MM.1S (cell line): ENCODE measurements around the gene AGK.

Source experiments
- DNase-seq: peaks from one replicate; pipeline ENCODE4 v3.0.0-alpha.2; 2015
- H2AFZ ChIP-seq: fragments of 300-600 bp; sonication (generic); 2 replicates; pipeline ENCODE4 v1.6.0; 2016; ENCODE audit warnings: antibody characterized with exemption, low read length
- H3F3A ChIP-seq: fragments of 300-600 bp; sonication (generic); 2 replicates; pipeline ENCODE4 v1.6.1; 2016; ENCODE audit warnings: mild to moderate bottlenecking, antibody characterized with exemption, low read length, moderate library complexity, mixed read lengths; ENCODE audit not compliant: insufficient read depth
- H3K27ac ChIP-seq: fragments of 300-600 bp; sonication (generic); 2 replicates; pipeline ENCODE4 v1.5.1; 2016; ENCODE audit warnings: mild to moderate bottlenecking, low read length
- H3K27me3 ChIP-seq: fragments of 300-600 bp; sonication (generic); replicated peaks from 2 replicates; pipeline ENCODE4 v1.6.0; 2016; ENCODE audit warnings: low read length; ENCODE audit not compliant: insufficient read depth
- H3K36me3 ChIP-seq: fragments of 300-600 bp; sonication (generic); replicated peaks from 2 replicates; pipeline ENCODE4 v1.6.1; 2016; ENCODE audit warnings: mild to moderate bottlenecking, low read length, mixed read lengths; ENCODE audit not compliant: insufficient read depth
- H3K4me1 ChIP-seq: fragments of 300-600 bp; sonication (generic); 2 replicates; pipeline ENCODE4 v1.6.1; 2016; ENCODE audit warnings: low read length, mixed read lengths
- H3K4me2 ChIP-seq: fragments of 300-600 bp; sonication (generic); 2 replicates; pipeline ENCODE4 v1.6.0; 2016; ENCODE audit warnings: low read depth, low read length
- H3K4me3 ChIP-seq: fragments of 300-600 bp; sonication (generic); 2 replicates; pipeline ENCODE4 v1.5.1; 2016; ENCODE audit warnings: low read length, mixed read lengths
- H3K79me2 ChIP-seq: fragments of 300-600 bp; sonication (generic); 2 replicates; pipeline ENCODE4 v1.6.1; 2016; ENCODE audit warnings: mixed run types, low read length, mixed read lengths
- H3K9ac ChIP-seq: fragments of 300-600 bp; sonication (generic); 2 replicates; pipeline ENCODE4 v1.6.1; 2016; ENCODE audit warnings: low read length, mixed read lengths
- H3K9me2 ChIP-seq: fragments of 300-600 bp; sonication (generic); replicated peaks from 2 replicates; pipeline ENCODE4 v1.6.1; 2016; ENCODE audit warnings: mild to moderate bottlenecking, low read length, mixed read lengths; ENCODE audit not compliant: insufficient read depth
- H3K9me3 ChIP-seq: fragments of 300-600 bp; sonication (generic); replicated peaks from 2 replicates; pipeline ENCODE4 v1.6.1; 2016; ENCODE audit warnings: mild to moderate bottlenecking, low read length, mixed read lengths; ENCODE audit not compliant: insufficient read depth
- H4K20me1 ChIP-seq: fragments of 300-600 bp; sonication (generic); 2 replicates; pipeline ENCODE4 v1.6.1; 2016; ENCODE audit warnings: mild to moderate bottlenecking, low read length, moderate library complexity, mixed read lengths; ENCODE audit not compliant: insufficient read depth
- EZH2 ChIP-seq: fragments of 300-600 bp; sonication (generic); optimal IDR thresholded peaks from 2 replicates; pipeline ENCODE3; 2017; ENCODE audit warnings: low read depth, mild to moderate bottlenecking, antibody characterized with exemption, low read length, mixed read lengths
- EZH2phosphoT487 ChIP-seq: fragments of 300-600 bp; sonication (generic); IDR thresholded peaks from 2 replicates; pipeline ENCODE4 v1.6.1; 2018; ENCODE audit warnings: antibody characterized with exemption, low read length
- TF ChIP-seq, protein P1 (sequence below): fragments of 300-600 bp; sonication (generic); IDR thresholded peaks from 2 replicates; pipeline ENCODE4 v1.5.1; 2016; ENCODE audit warnings: antibody characterized with exemption, low read length, mixed read lengths

AGK gene

GRCh38 chr7:141651417-141651816, 100.2 kb downstream of the AGK start:
- Histone ChIP-seq H3K4me1 (no peaks in the 10 kb centered on the region), H3K27ac (no peak overlapping the region), H2AFZ (no peak overlapping the region), H3K27me3 (no peaks in the 10 kb centered on the region), H3K4me3 (no peak overlapping the region), H3K79me2 (no peaks in the 10 kb centered on the region), H4K20me1 (no peaks in the 10 kb centered on the region), H3K9me2 (no peaks in the 10 kb centered on the region), H3K9ac (no peak overlapping the region), H3K4me2 (no peak overlapping the region), H3K9me3 (no peaks in the 10 kb centered on the region), H3F3A (no peaks in the 10 kb centered on the region; the same call in 1 of the 2 replicates), H3K36me3 (no peaks in the 10 kb centered on the region; the same call in 1 of the 2 replicates)
- TF ChIP-seq EZH2phosphoT487, result no peak
- TF ChIP-seq, protein P1, sequence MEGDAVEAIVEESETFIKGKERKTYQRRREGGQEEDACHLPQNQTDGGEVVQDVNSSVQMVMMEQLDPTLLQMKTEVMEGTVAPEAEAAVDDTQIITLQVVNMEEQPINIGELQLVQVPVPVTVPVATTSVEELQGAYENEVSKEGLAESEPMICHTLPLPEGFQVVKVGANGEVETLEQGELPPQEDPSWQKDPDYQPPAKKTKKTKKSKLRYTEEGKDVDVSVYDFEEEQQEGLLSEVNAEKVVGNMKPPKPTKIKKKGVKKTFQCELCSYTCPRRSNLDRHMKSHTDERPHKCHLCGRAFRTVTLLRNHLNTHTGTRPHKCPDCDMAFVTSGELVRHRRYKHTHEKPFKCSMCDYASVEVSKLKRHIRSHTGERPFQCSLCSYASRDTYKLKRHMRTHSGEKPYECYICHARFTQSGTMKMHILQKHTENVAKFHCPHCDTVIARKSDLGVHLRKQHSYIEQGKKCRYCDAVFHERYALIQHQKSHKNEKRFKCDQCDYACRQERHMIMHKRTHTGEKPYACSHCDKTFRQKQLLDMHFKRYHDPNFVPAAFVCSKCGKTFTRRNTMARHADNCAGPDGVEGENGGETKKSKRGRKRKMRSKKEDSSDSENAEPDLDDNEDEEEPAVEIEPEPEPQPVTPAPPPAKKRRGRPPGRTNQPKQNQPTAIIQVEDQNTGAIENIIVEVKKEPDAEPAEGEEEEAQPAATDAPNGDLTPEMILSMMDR, result no peak
- no peak for DNase-seq

DNA sequence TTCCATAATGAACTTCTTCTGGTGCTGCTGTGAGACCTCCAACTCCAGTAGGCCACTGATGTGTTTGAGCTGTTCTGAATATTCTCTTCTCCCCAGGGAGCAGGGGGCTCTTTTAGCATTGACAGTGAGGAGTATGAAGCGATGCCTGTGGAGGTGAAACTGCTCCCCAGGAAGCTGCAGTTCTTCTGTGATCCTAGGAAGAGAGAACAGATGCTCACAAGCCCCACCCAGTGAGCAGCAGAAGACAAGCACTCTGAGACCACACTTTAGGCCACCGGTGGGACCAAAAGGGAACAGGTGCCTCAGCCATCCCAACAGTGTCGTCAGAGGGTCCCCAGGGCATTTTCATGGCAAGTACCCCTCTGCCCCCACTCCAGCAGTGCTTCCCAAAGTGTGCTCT, 101.5 kb downstream of the AGK start:
- DNase-seq, result no peak

DNA sequence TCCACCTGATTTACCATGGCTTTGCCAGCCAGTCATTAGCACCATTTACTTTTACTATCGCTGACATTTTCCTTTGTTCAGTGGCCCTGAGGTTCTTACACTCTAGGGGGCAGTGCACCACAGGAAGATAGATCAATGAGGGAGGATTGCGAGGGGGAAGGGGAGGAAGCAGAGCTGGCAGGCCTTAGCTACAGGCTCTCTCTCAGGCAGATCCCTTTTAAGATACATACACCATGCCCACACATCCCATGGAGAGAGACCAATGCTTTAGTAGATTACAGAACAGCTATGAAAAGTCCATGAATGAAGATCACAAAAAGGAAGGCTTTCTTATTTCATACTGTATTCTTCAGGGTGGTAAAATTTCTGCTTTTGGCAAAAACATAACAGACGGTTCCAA, 103.3 kb downstream of the AGK start:
- no peaks in the 10 kb centered on the region for H3F3A ChIP-seq
- no peak overlapping the region for H3K4me3 ChIP-seq
- no peaks in the 10 kb centered on the region for H3K9me3 ChIP-seq
- peak; percentile 69 for DNase-seq
- H3K9ac ChIP-seq, result no peak overlapping the region
- H3K4me2 ChIP-seq, result no peak overlapping the region
- 0 out of 2 replicates have a peak, but pooled peaks cover under 1% of the 10 kb centered on the region for H3K4me1 ChIP-seq
- no peak for TF ChIP-seq EZH2
- TF ChIP-seq, protein P1, result peak; percentile 83
- no peaks in the 10 kb centered on the region for H3K9me2 ChIP-seq
- H3K36me3 ChIP-seq, result no peaks in the 10 kb centered on the region; the same call in 1 of the 2 replicates
- H3K79me2 ChIP-seq, result no peaks in the 10 kb centered on the region
- H3K27ac ChIP-seq, result no peak overlapping the region
- H3K27me3 ChIP-seq, result no peaks in the 10 kb centered on the region
- H4K20me1 ChIP-seq, result no peaks in the 10 kb centered on the region
- H2AFZ ChIP-seq, result no peak overlapping the region

More for the DNA sequence above, 101.5 kb downstream of the AGK start:
- Histone ChIP-seq H3K9me2 (no peaks in the 10 kb centered on the region), H3K9ac (no peak overlapping the region), H3K4me3 (no peak overlapping the region), H2AFZ (no peak overlapping the region), H3K27ac (no peak overlapping the region), H3K9me3 (no peaks in the 10 kb centered on the region), H4K20me1 (no peaks in the 10 kb centered on the region), H3K36me3 (no peaks in the 10 kb centered on the region; the same call in 1 of the 2 replicates), H3K27me3 (no peaks in the 10 kb centered on the region), H3F3A (no peaks in the 10 kb centered on the region; the same call in 1 of the 2 replicates), H3K79me2 (no peaks in the 10 kb centered on the region), H3K4me2 (no peak overlapping the region), H3K4me1 (no peaks in the 10 kb centered on the region)
- no peak for TF ChIP-seq EZH2
- TF ChIP-seq, protein P1, result no peak
- TF ChIP-seq EZH2phosphoT487, result no peak
